Inflammatory macrophage treated with lipopolysaccharide for 1 hour (primary cell): Measurements from ENCODE around the gene RIN3.
A peak's percentile ranks its signal among the peaks of the same experiment; 100 is the strongest.

ENCODE experiments used
- DNase-seq, 2 donors: peaks; one replicate each; pipeline ENCODE4 v3.0.0-alpha.2; 2020 to 2022

The RIN3 gene, protein sequence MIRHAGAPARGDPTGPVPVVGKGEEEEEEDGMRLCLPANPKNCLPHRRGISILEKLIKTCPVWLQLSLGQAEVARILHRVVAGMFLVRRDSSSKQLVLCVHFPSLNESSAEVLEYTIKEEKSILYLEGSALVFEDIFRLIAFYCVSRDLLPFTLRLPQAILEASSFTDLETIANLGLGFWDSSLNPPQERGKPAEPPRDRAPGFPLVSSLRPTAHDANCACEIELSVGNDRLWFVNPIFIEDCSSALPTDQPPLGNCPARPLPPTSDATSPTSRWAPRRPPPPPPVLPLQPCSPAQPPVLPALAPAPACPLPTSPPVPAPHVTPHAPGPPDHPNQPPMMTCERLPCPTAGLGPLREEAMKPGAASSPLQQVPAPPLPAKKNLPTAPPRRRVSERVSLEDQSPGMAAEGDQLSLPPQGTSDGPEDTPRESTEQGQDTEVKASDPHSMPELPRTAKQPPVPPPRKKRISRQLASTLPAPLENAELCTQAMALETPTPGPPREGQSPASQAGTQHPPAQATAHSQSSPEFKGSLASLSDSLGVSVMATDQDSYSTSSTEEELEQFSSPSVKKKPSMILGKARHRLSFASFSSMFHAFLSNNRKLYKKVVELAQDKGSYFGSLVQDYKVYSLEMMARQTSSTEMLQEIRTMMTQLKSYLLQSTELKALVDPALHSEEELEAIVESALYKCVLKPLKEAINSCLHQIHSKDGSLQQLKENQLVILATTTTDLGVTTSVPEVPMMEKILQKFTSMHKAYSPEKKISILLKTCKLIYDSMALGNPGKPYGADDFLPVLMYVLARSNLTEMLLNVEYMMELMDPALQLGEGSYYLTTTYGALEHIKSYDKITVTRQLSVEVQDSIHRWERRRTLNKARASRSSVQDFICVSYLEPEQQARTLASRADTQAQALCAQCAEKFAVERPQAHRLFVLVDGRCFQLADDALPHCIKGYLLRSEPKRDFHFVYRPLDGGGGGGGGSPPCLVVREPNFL

DNA sequence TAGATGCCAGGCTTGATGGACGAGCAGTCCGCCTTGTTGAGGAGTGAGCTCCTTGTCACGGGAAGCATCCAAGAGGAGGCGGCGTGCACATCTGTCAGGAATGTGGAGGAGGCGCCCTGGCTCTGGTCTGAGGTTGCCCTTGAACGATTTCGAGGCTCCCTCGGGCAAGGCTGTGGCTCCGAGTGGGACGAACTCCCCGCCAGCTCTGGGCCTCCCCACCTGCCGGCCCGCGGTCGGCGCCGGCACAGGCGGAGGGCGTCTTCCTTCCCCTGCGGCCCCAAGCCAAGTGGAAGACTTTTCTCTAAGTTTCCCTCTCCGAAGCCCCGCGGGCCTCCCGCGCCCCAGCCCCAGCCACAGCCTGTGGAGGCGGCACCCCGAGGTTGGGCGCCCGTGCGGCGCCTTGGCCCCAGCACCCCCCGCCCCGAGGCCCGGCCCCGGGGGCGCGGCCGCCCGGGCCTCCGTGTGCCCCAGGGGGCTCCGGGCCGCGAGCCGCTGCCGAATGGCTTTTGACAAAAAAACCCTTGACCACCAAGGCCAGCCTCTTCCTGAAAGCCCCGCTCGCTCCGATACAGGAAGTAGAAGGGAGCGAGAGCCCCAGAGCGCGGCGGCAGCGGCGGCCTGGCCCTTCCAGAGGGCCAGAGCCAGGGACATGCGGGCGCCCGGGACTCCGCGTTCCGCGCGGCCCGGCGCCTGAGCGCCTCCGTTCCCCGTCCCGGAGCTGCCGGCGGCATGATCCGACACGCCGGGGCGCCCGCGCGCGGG lies at the start of gene RIN3:
Gene RIN3 (plus strand): TSS at position 578 of the 762 bp plus-strand sequence. CDS start 152 bp downstream, at position 730.
- DNase-seq = peak; percentile 69 to 71

DNA sequence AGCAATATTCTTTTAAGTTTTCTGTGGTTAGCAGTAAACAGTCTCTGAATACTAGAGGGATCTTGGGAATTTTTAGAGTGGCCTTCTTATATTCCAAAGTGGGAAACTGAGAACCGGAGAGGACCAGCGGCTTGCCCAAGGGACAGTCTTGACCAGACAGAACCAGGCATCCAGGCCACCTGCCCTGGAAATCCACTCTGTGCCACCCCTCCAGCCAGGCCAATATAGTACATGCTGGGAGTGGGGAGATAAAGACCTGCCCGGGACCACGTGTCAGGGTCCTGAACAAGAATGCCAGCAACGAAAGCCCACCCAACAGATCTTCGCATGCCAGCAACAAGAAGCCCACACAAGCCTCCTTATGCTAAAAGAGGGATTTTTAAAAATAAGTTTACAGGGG lies 49.4 kb upstream of the RIN3 start:
- no peak for DNase-seq

DNA sequence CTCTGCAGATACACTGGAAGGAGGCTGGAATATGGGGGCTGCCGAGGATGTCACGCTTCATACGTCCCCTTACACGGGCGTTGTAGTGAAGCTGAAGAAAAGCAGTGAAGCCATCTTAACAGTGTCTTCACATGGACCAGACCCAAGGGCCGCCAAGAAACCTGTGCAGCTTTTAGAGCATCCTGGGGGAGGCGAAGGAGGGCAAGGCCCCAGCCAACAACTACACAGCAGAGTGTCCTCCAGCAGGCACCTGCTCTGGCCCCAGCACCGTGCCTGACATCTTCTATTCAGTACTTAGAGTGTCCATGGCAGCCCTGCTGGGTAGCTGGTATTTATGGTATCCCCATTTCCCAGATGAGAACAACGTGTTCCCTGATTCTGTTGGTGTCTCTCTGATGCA lies 48.9 kb upstream of the RIN3 start:
- DNase-seq = no peak

DNA sequence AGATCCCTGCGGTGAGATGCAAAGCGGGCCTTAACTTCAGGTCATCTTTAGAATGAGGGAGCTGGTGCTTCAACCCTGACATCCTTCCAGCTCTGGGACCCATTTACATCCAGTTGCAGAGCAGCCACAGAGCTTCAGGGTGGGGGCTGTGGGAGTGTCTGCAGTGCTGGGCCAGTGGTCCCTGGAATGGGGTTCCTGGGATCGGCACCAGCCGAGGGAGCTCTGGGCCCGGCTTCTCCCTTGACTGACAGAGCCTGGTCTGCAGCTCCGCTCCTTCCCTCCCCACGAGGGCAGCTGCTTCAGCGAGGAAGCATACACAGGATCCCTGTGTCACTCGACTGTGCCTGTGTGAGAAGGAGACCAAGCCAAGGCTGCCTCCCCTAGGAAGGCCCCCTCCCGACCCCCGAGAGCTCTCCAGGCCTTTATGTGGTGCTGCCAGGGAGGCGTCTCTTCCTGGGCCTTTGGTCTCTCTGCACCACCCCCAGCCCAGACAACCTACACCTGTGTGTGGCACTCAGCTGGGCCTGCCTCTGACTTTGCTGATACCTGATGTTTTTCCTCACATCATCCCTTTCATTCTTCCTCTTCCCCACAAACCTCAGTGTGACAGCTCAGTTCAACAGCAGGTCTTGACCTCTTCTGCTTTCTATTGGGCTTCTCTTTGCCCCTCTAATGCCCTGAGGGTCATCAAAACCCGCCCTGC lies 48.1 kb upstream of the RIN3 start:
- DNase-seq = no peak

DNA sequence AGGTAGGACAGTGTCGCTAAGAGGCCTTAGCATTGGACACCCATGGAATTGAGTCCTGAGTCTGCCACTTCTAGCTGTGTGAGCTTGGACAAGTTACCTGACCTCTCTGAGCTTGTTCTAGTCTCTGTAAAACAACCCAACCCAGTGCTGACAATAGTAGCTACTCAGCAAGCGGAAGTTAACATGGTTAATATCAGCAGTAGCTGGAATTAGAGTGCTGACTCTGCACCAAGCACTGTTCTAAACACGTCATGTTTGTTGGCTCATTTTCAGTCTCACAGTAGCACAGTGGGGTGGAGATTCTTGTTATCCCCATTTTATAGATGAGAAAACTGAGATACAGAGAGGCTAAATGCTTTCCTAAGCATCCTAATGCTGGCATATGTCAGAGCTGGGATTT lies 47.5 kb upstream of the RIN3 start:
- peak in 1 of 2 donors; percentile 73 for DNase-seq

DNA sequence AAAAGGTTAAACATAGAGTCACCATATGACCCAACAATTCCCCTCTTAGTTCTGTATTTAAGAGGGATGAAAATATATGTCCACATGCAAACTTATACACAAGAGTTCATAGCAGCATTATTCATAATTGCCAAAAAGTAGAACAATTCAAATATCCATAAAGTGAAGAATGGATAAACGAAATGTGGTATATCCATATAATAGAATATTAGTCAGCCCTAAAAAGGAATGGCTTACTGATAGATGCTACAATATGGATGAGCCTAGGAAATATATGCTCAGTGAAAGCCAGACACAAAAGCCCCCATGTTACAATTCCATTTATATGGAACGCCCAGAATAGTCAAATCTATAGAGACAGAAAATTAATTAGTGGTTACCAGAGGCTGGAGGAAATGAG lies 44.1 kb upstream of the RIN3 start:
- no peak for DNase-seq

DNA sequence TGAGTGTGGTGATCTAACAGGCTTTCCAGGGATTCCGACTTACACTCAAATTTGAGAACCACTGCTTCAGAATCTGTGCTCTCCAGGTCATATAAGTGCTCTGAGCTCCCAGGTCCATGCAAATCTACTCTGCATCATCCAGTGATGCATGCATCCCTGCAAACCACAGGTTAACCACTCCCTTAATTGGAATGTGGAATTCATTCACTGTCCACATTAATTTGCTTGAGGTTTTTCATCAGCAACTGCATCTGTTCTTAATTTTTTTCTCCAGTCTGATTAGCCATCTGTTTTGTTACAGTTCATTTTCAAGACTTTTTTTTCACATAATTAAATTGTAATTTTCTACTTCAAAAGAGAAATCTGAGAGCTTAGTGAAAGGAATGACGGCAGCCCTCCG lies 43.4 kb upstream of the RIN3 start:
- DNase-seq = no peak

DNA sequence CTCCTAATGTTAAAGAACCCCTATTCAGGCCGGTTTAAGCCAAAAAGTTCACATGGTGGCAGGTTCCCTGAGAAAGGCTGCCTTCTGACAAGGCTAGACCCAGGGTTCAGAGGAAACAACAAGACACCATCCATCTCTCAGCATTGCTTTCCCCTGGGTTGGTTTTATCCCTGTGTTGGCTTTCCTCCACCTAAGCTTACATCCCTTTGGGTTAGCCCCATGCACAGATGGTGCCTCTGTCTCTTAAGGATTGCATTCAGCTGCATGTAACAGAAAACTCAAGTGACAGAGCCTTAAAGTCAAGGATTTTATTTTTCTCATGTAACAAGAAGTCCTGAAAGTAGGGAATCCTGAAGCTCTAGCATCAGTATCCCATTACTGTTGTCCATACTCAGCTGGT lies 42.8 kb upstream of the RIN3 start:
- no peak for DNase-seq

DNA sequence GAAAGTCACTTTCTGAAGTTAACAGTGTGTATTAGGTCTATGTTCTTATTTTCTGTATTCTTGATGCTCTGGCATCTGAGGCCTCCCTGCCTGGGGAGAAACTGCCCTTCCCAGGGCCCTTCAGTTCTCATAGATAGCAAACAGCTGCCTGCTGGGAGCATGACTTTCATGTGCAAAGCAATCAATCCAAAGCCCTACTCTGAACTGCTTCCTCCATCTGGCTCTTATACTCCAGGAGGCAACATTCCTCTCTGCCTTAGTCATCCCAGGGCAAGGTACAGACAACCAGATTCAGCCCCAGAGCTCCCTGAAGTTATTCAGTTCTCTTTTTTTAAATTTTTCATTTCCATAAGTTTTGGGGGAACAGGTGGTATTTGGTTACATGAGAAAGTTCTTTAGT lies 41.7 kb upstream of the RIN3 start:
- DNase-seq = no peak

DNA sequence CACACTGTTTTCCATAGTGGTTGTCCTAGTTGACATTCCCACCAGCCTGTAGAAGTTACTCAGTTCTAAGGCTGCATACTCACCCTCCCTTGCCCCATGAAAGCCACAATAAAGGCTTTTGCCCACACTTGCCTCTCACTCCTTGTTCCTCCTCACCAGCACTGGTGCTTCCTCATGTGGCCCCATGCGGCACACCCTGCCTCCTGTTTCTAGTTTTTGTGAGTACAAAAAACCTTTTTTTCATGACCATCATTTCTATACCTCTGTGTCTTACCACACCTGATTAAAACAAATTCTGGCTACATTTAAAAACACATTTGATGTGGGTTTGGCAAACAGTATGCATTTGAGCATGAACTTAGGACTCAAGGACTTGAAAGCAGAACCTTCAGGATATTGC lies 40.7 kb upstream of the RIN3 start:
- DNase-seq = peak; percentile 65 to 68

DNA sequence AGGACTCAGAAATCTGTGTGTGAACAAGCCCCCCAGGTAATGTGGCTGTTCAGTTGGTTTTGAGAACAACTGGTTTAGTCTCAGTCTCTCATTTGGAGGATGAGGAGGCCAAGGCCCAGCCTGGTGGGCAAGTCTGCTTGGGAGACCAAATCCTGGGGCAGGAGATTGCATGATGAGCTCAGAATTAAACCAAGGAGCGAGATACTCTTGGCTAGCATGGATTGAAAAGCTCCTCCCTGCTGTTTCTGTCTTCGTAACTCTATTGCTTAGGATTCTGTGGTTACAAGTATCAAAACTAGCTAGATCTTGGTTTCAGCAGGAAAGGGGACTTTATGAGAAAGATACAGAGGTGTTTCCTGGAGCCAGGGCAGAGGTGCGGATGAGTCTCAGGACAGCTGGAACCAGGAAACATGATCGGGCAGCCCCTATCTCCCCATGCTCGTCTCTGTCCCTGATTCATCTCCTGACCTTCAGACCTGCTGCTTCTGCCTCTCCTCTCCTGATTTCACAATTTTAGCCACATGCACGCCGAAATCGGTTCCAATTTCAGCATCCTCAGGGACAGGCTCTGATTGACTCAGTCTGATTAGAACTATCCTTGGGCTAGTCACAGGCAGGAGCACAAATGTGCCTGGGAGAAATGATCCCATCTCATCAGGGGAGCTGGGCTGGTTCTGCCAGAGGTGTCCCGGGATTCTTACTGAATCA lies 40.2 kb upstream of the RIN3 start:
- DNase-seq = peak in 1 of 2 donors; percentile 62

DNA sequence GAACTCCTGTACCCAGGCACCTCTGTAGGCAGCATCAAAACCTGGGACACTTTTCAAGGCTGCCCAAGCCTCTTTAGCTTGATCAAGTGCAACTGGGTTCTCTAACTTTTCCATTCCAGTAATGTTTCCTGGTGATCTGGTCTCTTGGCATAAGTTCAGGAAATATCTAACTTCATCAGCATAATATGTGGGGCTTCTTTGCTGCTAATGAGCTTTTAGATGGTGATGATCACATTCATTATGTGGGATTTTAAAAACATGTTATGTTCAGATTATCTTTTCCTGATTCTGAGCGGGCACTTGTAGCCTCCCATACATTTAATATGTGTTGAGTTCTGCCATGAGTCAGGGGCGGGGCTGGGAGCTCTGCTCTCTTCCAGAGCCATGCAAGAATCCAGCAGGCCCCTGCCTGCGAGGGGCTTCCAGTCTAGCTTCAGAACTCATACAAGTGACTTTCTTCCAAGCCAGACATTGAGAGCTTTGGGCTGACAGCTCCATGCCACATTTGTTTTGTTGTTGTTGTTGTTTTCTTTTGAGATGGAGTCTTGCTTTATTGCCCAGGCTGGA lies 39.5 kb upstream of the RIN3 start:
- no peak for DNase-seq

DNA sequence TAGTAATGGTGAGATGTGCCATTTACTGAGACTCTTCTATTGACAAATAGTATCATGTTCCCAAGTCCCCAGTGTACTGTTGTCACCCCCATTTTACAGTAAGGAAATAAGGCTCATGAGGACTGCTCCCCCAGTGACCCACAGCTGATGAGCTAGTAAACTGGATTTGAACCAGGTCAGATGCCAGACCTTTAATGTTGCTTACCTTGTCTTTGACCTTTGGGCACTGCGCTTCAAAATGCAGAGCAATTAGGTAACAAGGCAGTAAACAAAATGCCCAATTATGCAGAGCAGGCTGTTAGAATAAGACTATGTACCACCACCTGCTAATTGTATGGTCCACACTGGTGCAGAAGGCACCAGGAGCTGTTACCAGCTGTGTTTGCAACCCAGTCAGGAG lies 38.5 kb upstream of the RIN3 start:
- DNase-seq = no peak

DNA sequence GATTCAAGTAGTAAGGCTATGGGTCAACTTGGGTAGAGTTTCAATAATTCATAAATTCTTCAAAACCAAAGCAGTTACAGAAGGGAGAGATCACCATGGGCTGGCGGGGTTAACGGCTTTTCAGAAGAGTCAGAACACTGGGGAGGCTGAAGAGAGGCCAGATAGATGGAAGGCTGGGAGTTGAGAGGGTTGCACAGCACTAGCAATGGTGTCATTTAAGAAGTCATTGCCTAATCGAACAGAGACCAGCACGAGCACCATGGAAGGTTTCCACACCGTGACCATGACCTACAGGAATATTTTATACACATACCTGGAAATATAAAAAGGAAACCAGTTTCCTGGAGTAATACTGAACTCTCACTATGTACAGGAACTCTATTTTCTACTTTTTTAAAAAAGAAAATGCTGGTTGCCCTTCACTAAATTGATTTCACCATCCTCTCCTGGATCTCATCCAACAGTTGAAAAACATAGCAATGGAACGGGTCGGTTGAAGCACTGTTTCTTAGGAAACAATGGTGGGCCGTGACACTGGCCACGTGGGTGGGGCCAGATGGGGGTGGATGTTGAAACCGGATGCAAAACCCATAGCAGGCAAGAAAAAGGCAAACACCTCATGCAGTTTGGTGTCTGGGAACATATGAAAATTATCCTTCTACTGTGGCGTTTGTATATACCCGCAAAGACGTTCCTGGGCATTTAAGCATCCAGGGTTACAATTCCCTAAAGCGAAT lies 38.0 kb upstream of the RIN3 start:
- DNase-seq = peak; percentile 76 to 82

DNA sequence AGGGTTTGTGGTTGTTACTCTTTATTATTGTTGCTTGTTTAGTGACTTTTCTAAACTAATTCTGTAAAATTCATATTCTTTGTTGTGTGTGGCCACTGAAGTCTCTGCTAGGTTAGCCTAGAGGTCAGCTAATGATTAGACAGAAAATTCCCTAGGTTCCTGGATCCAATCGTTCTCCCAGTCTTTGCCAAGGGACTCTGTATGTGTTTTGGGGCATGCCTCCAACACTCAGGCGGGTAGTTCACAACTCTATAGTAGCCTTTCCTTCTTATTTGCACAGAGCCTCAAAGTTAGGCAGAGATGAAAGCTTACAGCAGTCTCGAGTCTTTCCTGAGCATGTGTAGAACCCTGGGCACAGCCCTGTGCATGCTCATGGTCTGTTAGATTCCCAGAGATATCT lies 32.7 kb upstream of the RIN3 start:
- DNase-seq = no peak

DNA sequence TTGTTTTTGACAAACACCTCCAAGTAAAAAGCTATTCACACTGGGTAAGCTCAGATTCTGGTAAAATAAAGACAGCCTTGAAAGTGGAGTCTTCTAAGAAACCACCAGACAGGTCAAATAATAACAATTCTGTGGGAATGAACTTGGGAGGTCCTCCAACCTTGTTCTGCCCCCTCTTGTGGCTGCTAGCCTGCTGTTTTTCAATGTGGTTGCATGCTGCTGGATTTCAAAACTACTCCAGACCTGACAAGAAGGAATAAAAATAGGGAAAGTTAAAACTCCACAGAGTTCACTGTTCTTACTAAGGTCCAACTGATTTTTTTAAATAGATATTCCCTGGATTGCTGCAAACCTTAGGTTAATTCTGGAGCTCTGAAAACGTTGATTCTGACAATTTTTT lies 32.2 kb upstream of the RIN3 start:
- DNase-seq = no peak

DNA sequence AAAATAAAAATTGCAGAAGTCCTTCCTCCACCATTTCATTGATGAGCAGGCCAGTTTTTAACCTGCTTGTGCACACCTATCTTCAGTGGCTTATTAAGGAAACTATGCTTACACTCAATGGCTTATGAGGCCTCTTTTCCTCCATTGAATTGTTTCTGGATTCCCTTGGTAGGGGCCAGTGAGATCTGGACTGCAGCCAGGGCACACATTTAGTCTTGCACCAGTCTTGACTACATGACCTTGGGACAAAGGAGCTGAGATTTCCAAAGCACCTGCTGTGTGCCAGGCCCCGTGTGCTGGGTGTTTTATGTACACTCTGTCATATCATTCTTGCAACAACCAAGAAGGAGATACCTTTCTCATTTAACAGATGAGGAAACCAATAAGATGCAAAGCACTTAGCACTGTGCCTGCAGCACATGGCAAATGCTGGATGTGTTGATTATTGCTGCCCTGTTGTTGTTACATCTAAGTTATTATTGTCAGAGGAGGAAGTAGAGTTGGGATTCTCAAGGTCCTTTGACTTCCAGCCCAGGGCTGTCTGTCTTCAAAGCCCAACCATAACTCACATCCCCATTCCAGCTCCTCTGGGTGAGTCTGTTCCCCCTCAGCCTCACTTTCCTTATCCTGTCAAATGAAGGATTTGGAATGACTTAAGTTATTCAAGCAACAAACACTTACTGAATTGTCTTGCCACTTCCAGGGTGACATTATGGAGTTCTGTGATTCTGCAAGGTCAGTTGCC lies 31.6 kb upstream of the RIN3 start:
- no peak for DNase-seq

DNA sequence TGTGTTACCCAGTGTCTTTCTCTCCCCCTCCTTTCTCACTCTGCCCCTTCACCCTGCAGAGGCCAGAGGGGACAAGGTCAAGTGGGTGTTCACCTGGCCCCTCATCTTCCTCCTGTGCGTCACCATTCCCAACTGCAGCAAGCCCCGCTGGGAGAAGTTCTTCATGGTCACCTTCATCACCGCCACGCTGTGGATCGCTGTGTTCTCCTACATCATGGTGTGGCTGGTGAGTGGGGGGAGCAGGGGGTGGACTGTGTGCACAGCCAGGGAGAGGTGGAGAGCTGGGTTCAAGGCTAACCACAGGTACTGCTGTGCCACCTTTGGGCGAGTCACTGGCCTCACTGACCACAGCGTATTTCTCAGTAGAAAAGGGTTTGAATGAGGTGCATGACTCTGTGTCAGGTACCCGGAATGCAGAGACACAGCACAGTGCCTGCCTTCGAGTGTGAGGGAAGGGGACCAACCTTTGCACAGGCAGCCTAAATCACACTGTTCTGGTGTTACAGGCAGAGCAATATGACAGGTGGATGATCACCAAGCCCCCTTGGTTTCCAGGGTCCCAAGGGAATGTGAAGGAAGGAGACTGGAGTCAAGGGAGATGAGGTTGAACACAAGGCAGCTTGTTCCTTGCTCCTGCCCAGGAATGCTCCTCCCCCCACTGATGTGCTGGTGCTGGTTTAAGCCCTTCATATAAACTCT lies 30.8 kb upstream of the RIN3 start:
- DNase-seq = no peak

DNA sequence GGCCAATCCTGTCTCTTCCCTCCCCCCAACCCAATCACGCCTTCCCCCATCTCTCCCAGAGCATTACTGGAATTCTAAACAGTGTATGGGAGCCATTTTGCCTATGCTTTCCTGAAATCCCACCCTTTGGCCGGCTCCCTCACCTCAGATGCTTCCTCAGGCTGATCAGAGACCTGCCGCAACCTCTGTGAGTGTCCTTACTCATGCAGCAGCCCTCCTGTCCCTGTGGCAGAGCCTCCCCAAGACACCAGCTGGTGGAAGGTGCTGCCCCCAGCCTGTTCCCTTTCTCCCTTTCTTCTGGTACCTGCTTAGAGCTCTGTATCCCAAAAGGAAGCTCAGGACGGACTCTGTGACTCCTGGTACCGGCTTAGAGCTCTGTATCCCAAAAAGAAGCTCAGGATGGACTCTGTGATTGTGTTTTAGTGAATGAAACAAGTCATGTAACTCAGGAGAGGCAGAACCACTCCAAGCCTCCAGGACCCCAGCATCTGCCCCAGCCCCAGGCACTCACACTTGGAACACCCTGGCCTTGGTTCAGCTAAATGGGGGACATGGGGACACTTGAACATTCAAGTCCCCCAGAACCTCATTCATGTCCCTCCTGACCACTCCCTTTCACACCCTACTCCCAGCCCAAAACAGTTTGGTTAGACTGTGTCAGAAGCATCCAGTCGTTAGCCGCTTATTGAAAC lies 29.3 kb upstream of the RIN3 start:
- no peak for DNase-seq
